K562 (cell line): Measurements from ENCODE around the gene IDUA. TPM values are rescaled to one million over a fixed set of nuclear protein-coding genes. Genes with fewer than 3 reads are reported as not detected.

Experiments used
- ATAC-seq: fragments of 200-7000 bp; cut with Tn5 transposase; 3 replicates; pipeline ENCODE4 v1.9.1; 2020; ENCODE audit warnings: moderate library complexity
- BruUV-seq: library from RNA; stranded (reverse); fragments of 400-500 nt; replicated peaks from 2 replicates; lab custom pipeline; 2021; lab: Mats Ljungman, UMichigan
- CTCF ChIA-PET: fragments of 300-600 bp; formaldehyde crosslinking; extraction: SDS; loops from one replicate; lab custom pipeline; 2021; ENCODE audit warnings: low intra/inter-chr PET ratio; lab: Yijun Ruan, JAX
- POLR2A ChIA-PET: fragments of 300-600, 350-650 bp; sonication (Branson Sonifier 250); formaldehyde crosslinking; extraction: SDS; loops from one replicate; lab custom pipeline; 2021; ENCODE audit warnings: antibody characterized with exemption, inconsistent platforms; lab: Yijun Ruan, JAX
- DNase-seq, 4 experiments: peaks; one replicate each; pipeline versions ENCODE4 v3.0.0 to v3.0.0-alpha.2; 2011 to 2018; ENCODE audit warnings: low spot score in 3 of 4, mixed read lengths in 3 of 4; ENCODE audit errors: extremely low read depth in 1 of 4
- FAIRE-seq: peaks from 2 replicates; lab custom pipeline; 2011; peaks lifted over from hg19 to GRCh38; lab: Jason Lieb, UNC
- H2AFZ ChIP-seq: 2 replicates; pipeline ENCODE4 v1.6.0; 2011; ENCODE audit warnings: low read depth, low read length, control low read depth, inconsistent platforms
- H3K27ac ChIP-seq: fragments of 200-600 bp; 3 replicates; pipeline ENCODE4 v1.8.0; 2011; ENCODE audit warnings: low read depth, mild to moderate bottlenecking, control low read depth, inconsistent platforms, low read length, moderate library complexity, mixed read lengths; ENCODE audit errors: extremely low read depth
- H3K27me3 ChIP-seq, 2 experiments: fragments of 300-600 bp in 1 of 2; 2 replicates in 1 of 2; 3 replicates in 1 of 2; pipeline versions ENCODE4 v1.6.0 to v1.8.0; 2011; ENCODE audit warnings: inconsistent platforms in 2 of 2, low read length in 2 of 2, mild to moderate bottlenecking in 1 of 2, mixed read lengths in 1 of 2, moderate library complexity in 1 of 2; ENCODE audit not compliant: control insufficient read depth in 2 of 2, insufficient read depth in 2 of 2
- H3K36me3 ChIP-seq: fragments of 300-600 bp; 3 replicates; pipeline ENCODE4 v1.8.0; 2011; ENCODE audit warnings: mild to moderate bottlenecking, low read length, inconsistent platforms; ENCODE audit not compliant: control insufficient read depth, insufficient read depth
- H3K4me1 ChIP-seq, 2 experiments: fragments of 200-600 bp in 1 of 2; replicated peaks in 1 of 2; 2 replicates in 1 of 2; 3 replicates in 1 of 2; pipeline versions ENCODE4 v1.5.1 to v1.8.0; 2011; ENCODE audit warnings: inconsistent platforms in 2 of 2, low read length in 2 of 2, mild to moderate bottlenecking in 1 of 2, mixed read lengths in 1 of 2, moderate library complexity in 1 of 2; ENCODE audit not compliant: control insufficient read depth in 2 of 2, insufficient read depth in 2 of 2
- H3K4me2 ChIP-seq: 2 replicates; pipeline ENCODE4 v1.6.1; 2011; ENCODE audit warnings: low read length, control low read depth, inconsistent platforms, mixed read lengths; ENCODE audit not compliant: insufficient read depth
- H3K4me3 ChIP-seq: fragments of 200-600 bp; sonication (generic), shearing (Covaris generic); 2 replicates; pipeline ENCODE4 v1.5.1; 2016; ENCODE audit warnings: control low read depth, inconsistent platforms
- H3K79me2 ChIP-seq: fragments of 200-600 bp; 3 replicates; pipeline ENCODE4 v1.8.0; 2011; ENCODE audit warnings: low read length, inconsistent platforms; ENCODE audit not compliant: control insufficient read depth, insufficient read depth
- H3K9ac ChIP-seq, 2 experiments: 2 replicates each; pipeline versions ENCODE4 v1.6.0 to v1.6.1; 2011; ENCODE audit warnings: low read depth in 2 of 2, low read length in 2 of 2, control low read depth in 1 of 2, inconsistent platforms in 1 of 2, mild to moderate bottlenecking in 1 of 2, mixed read lengths in 1 of 2; ENCODE audit not compliant: insufficient read depth in 1 of 2
- H3K9me1 ChIP-seq: one replicate; pipeline ENCODE4 v1.6.0; 2011; ENCODE audit warnings: inconsistent platforms, mild to moderate bottlenecking, low read length, moderate library complexity; ENCODE audit not compliant: control insufficient read depth, insufficient read depth
- H3K9me3 ChIP-seq: replicated peaks from 2 replicates; pipeline ENCODE4 v1.5.1; 2011; ENCODE audit warnings: low read depth, low read length, inconsistent platforms; ENCODE audit not compliant: control insufficient read depth, insufficient read depth
- H4K20me1 ChIP-seq: replicated peaks from 2 replicates; pipeline ENCODE4 v1.6.1; 2011; ENCODE audit warnings: low read length, inconsistent platforms, mixed read lengths; ENCODE audit not compliant: control insufficient read depth, insufficient read depth
- BACH1 ChIP-seq: fragments of 200-800 bp; sonication (Bioruptor generic); IDR thresholded peaks from 2 replicates; pipeline ENCODE4 v1.6.1; 2016; ENCODE audit warnings: missing genetic modification characterization, missing compliant biosample characterization
- GTF2E2 ChIP-seq: fragments of 200-800 bp; sonication (Bioruptor generic); IDR thresholded peaks from 2 replicates; pipeline ENCODE4 v1.6.1; 2016; ENCODE audit warnings: missing genetic modification characterization, missing compliant biosample characterization
- MEIS2 ChIP-seq: fragments of 450-650 bp; IDR thresholded peaks from 2 replicates; pipeline ENCODE4 v1.6.1; 2014; ENCODE audit warnings: mild to moderate bottlenecking; ENCODE audit not compliant: partially characterized antibody
- PHF20 ChIP-seq: fragments of 450-650 bp; IDR thresholded peaks from 2 replicates; pipeline ENCODE4 v1.6.1; 2018; ENCODE audit not compliant: partially characterized antibody
- POLR2A ChIP-seq: fragments of 450-650 bp; conservative IDR thresholded peaks from 2 replicates; pipeline ENCODE4 v1.6.1; 2016
- SUPT5H ChIP-seq: fragments of 450-650 bp; IDR thresholded peaks from 2 replicates; pipeline ENCODE4 v1.6.1; 2016
- ZBTB8A ChIP-seq: fragments of 450-650 bp; IDR thresholded peaks from 2 replicates; pipeline ENCODE4 v1.6.1; 2018; ENCODE audit warnings: mild to moderate bottlenecking, moderate library complexity; ENCODE audit not compliant: partially characterized antibody
- WGBS: fragments of 100-300 bp; shearing (Covaris generic); methylation state at CpG from one replicate; pipeline ENCODE4 v1.1.6; 2016; ENCODE audit warnings: low coverage, mixed read lengths; ENCODE audit not compliant: insufficient coverage; ENCODE audit errors: missing lambda C conversion rate; 5-methylcytosine and 5-hydroxymethylcytosine counted together
- in situ Hi-C: fragments of 300-500 bp; cut with MboI; formaldehyde crosslinking; loops from 4 replicates; pipeline ENCODE4 v1.15.0; 2018; ENCODE audit warnings: inconsistent platforms, mixed read lengths
- intact Hi-C: fragments of 100-400 bp; cut with micrococcal nuclease; formaldehyde crosslinking; loops from 2 replicates; pipeline ENCODE4 v1.14.2; 2022
- polyA plus RNA-seq, 8 experiments: library from polyadenylated mRNA; depleted of rRNA in 4 of 8; stranded (reverse) in 5 of 8; unstranded in 3 of 8; fragments of >200 nt; fragmentation: Nextera tagmentation in 2 of 8; fragmentation: Illumina TruSeq in 1 of 8; extraction: Ambion mirVana in 2 of 8; extraction: Trizol in 1 of 8; gene quantifications; 2 replicates each; pipeline versions ENCODE4 v1.2.1 to v1.2.3, GENCODE V29; 2011 to 2014; ENCODE audit warnings: inconsistent platforms in 1 of 8, missing spikeins in 1 of 8
- total RNA-seq, 7 experiments: library from RNA; depleted of rRNA in 6 of 7; stranded (reverse); fragments of >200 nt in 6 of 7; fragmentation: Illumina TruSeq in 2 of 7; extraction: Trizol in 2 of 7; gene quantifications; 2 replicates each; pipeline versions ENCODE4 v1.2.1 to v1.2.3, GENCODE V29; 2011 to 2021; ENCODE audit warnings: low replicate concordance in 1 of 7

Gene IDUA
- total and polyA plus RNA-seq, 9 of the 15 experiments (the other 6 are each of a cell fraction or from before 2014, with no cell fraction given): 0.04 to 16.1 (median 1.2) TPM

DNA sequence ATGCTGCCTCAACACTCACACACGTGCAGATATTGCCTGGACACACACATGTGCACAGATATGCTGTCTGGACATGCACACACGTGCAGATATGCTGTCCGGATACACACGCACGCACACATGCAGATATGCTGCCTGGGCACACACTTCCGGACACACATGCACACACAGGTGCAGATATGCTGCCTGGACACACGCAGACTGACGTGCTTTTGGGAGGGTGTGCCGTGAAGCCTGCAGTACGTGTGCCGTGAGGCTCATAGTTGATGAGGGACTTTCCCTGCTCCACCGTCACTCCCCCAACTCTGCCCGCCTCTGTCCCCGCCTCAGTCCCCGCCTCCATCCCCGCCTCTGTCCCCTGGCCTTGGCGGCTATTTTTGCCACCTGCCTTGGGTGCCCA lies 39.3 kb downstream of the IDUA start:
- ChIA-PET POLR2A (interaction anchor here (1.3 kb wide), 1 partner anchor 11 kb away, joined by 3 read pairs; no protein-coding TSS in a partner anchor), CTCF (no interaction called here)
- H3K9me1 ChIP-seq: no peaks in the 10 kb centered on the region
- H3K4me1 ChIP-seq: peaks cover 3 to 70% of the 10 kb centered on the region in 2 experiments; a peak in 4 of 5 replicates
- H4K20me1 ChIP-seq: no peaks in the 10 kb centered on the region
- ATAC-seq (peak; percentile 69), DNase-seq (peak in 3 of 4 experiments; percentile 35 to 58 (median 44)), FAIRE-seq (peak; percentile 62)
- 50% methylated on average over 17 of the region's 17 CpGs for WGBS
- H3K4me2 ChIP-seq: no peak overlapping the region; the same call in 1 of the 2 replicates
- H3K27ac ChIP-seq: no peak overlapping the region; the same call in 2 of the 3 replicates
- H3K27me3 ChIP-seq: no peaks in the 10 kb centered on the region
- TF ChIP-seq GTF2E2 (tag) (no peak), SUPT5H (0 out of 2 replicates have a peak, but pooled peaks have one; percentile 18), ZBTB8A (no peak), BACH1 (tag) (no peak), POLR2A (peak; percentile 44; the same call in 1 of the 2 replicates), PHF20 (peak; percentile 57), MEIS2 (no peak)
- peaks cover 29% of the 10 kb centered on the region; the same call in 2 of the 3 replicates for H3K36me3 ChIP-seq
- no peak overlapping the region for H3K4me3 ChIP-seq
- H3K79me2 ChIP-seq: no peaks in the 10 kb centered on the region
- no peak overlapping the region for H2AFZ ChIP-seq
- intact Hi-C loops (no loop called here), in situ Hi-C loops (no loop called here)
- no peaks in the 10 kb centered on the region; the same call in 1 of the 2 replicates for H3K9me3 ChIP-seq
- peak overlapping the region in 1 of 2 experiments; percentile 27; a peak in 1 of 4 replicates for H3K9ac ChIP-seq
- no TSS peak for BruUV-seq
